K562 (cell line): ENCODE data around the gene UPK3A. TPM values are rescaled to one million over a fixed set of nuclear protein-coding genes. Genes with fewer than 3 reads are reported as not detected.

ENCODE experiments used
- E2F3 ChIP-seq: fragments of 250-450 bp; sonication (Bioruptor Pico); IDR thresholded peaks from 2 replicates; pipeline ENCODE4 v1.4.0; 2020; ENCODE audit warnings: mild to moderate bottlenecking
- FOXA3 ChIP-seq, 2 experiments: fragments of 450-650 bp in 1 of 2; sonication (generic) in 1 of 2; formaldehyde crosslinking; IDR thresholded peaks in 1 of 2; conservative IDR thresholded peaks in 1 of 2; 2 replicates each; pipeline versions ENCODE4 v1.4.0 to v1.8.0; 2020 to 2022; ENCODE audit warnings: mild to moderate bottlenecking in 2 of 2, missing genetic modification reagents in 1 of 2
- GABPA ChIP-seq: fragments of 200-800 bp; sonication (Bioruptor generic); conservative IDR thresholded peaks from 2 replicates; pipeline ENCODE4 v1.6.1; 2016; ENCODE audit warnings: low read depth, missing genetic modification characterization, missing compliant biosample characterization
- HDAC1 ChIP-seq, 2 experiments: fragments of 450-650 bp; IDR thresholded peaks; 2 replicates each; pipeline ENCODE4 v1.6.1; 2016 to 2017; ENCODE audit warnings: inconsistent platforms in 1 of 2, mild to moderate bottlenecking in 1 of 2, moderate library complexity in 1 of 2
- KAT7 ChIP-seq: sonication (generic); formaldehyde crosslinking; IDR thresholded peaks from 2 replicates; pipeline ENCODE4 v1.8.0; 2022; ENCODE audit warnings: missing genetic modification reagents, mild to moderate bottlenecking, borderline replicate concordance
- L3MBTL2 ChIP-seq: fragments of 450-650 bp; IDR thresholded peaks from 2 replicates; pipeline ENCODE4 v1.6.1; 2016; ENCODE audit warnings: mild to moderate bottlenecking, moderate library complexity
- LCOR ChIP-seq: sonication (generic); formaldehyde crosslinking; IDR thresholded peaks from 2 replicates; pipeline ENCODE4 v1.8.0; 2022; ENCODE audit warnings: mild to moderate bottlenecking, missing genetic modification reagents
- RB1 ChIP-seq: fragments of 450-650 bp; IDR thresholded peaks from 2 replicates; pipeline ENCODE4 v1.6.1; 2017; ENCODE audit warnings: low read depth, mild to moderate bottlenecking
- SMARCA5 ChIP-seq: fragments of 450-650 bp; IDR thresholded peaks from 2 replicates; pipeline ENCODE4 v1.6.1; 2016
- SNIP1 ChIP-seq: fragments of 450-650 bp; IDR thresholded peaks from 2 replicates; pipeline ENCODE4 v1.7.1; 2017; ENCODE audit warnings: low read depth, mild to moderate bottlenecking
- ZBTB1 ChIP-seq: sonication (generic); formaldehyde crosslinking; IDR thresholded peaks from 2 replicates; pipeline ENCODE4 v1.8.1; 2023; ENCODE audit warnings: missing genetic modification reagents, low read depth, mild to moderate bottlenecking, borderline replicate concordance
- ZBTB7A ChIP-seq: IDR thresholded peaks from 2 replicates; pipeline ENCODE4 v1.6.1; 2011; ENCODE audit warnings: low read depth, mild to moderate bottlenecking, low read length, moderate library complexity, borderline replicate concordance; ENCODE audit not compliant: control insufficient read depth
- ZC3H4 ChIP-seq: sonication (generic); formaldehyde crosslinking; IDR thresholded peaks from 2 replicates; pipeline ENCODE4 v1.9.0; 2021; ENCODE audit warnings: missing genetic modification reagents, borderline replicate concordance
- ZNF766 ChIP-seq: fragments of 200-800 bp; sonication (Bioruptor generic); conservative IDR thresholded peaks from 2 replicates; pipeline ENCODE4 v1.6.1; 2016; ENCODE audit warnings: missing genetic modification characterization, missing compliant biosample characterization
- ZNF77 ChIP-seq: fragments of 250-450 bp; sonication (Bioruptor Pico); IDR thresholded peaks from 2 replicates; pipeline ENCODE4 v1.5.0; 2020
- polyA plus RNA-seq, 8 experiments: library from polyadenylated mRNA; depleted of rRNA in 4 of 8; stranded (reverse) in 5 of 8; unstranded in 3 of 8; fragments of >200 nt; fragmentation: Nextera tagmentation in 2 of 8; fragmentation: Illumina TruSeq in 1 of 8; extraction: Ambion mirVana in 2 of 8; extraction: Trizol in 1 of 8; gene quantifications; 2 replicates each; pipeline versions ENCODE4 v1.2.1 to v1.2.3, GENCODE V29; 2011 to 2014; ENCODE audit warnings: inconsistent platforms in 1 of 8, missing spikeins in 1 of 8
- total RNA-seq, 7 experiments: library from RNA; depleted of rRNA in 6 of 7; stranded (reverse); fragments of >200 nt in 6 of 7; fragmentation: Illumina TruSeq in 2 of 7; extraction: Trizol in 2 of 7; gene quantifications; 2 replicates each; pipeline versions ENCODE4 v1.2.1 to v1.2.3, GENCODE V29; 2011 to 2021; ENCODE audit warnings: low replicate concordance in 1 of 7
- TF ChIP-seq, protein P1 (sequence below): fragments of 150-350 bp; conservative IDR thresholded peaks from 2 replicates; pipeline ENCODE4 v1.6.1; 2014; ENCODE audit warnings: low read length
- TF ChIP-seq, protein P2 (sequence below): sonication (generic); formaldehyde crosslinking; IDR thresholded peaks from 2 replicates; pipeline ENCODE4 v1.8.1; 2023; ENCODE audit warnings: mild to moderate bottlenecking, missing genetic modification reagents
- TF ChIP-seq, protein P3 (sequence below): fragments of 150-350 bp; IDR thresholded peaks from 2 replicates; pipeline ENCODE4 v1.6.1; 2014; ENCODE audit warnings: low read depth, mild to moderate bottlenecking, low read length, borderline replicate concordance
- TF ChIP-seq, protein P4 (sequence below): sonication (generic); formaldehyde crosslinking; IDR thresholded peaks from 2 replicates; pipeline ENCODE4 v1.8.1; 2022; ENCODE audit warnings: missing genetic modification reagents

Gene UPK3A
- total and polyA plus RNA-seq, 9 of the 15 experiments (the other 6 are each of a cell fraction or from before 2014, with no cell fraction given), result not detected

DNA sequence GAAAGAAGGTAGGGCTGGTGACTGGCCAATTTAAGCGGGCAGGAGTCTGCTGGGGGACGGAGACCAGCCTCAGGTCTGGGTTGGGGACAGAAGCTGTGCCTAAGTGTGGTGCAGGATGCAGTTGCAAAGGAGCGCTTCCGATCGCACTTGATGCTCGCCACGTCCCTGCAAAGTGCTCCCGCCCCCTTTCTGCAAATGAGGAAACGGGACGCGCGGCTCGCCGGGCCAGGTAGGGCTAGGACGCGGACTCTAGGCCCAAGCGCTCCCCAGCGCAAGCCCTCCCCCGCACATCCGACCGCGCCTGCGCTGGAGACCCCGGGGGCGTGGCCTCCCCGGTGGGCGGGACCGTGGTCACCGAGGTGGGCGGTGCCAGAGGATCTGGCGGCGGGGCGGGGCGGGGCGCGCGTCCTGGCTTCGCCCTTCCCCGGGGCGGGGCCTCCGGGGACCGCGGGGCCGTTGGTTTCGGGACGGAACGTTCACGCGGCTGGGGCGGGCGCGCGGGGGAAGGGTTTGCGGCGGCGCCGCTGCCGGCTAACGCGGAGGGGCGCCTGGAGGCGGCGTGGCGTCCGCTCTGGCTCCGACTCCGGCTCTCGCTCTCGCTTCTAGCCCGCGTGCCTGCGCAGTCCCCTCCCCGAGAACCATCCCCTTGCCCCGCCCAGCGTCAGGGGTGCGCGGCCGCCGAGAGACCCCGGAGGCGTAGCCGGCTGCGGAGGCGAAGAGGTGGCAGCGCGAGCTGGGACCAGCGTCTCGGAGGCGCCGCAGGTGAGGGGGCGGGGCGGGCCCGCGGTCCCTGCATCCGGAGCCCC, 24.9 kb downstream of the UPK3A start, which contains the start of gene FAM118A (continued):
- TF ChIP-seq ZNF766 (peak; percentile 57), SMARCA5 (no peak), ZC3H4 (no peak), KAT7 (CRISPR knock-in tag) (no peak; the same call in 1 of the 2 replicates), L3MBTL2 (0 out of 2 replicates have a peak, but pooled peaks have one; percentile 45), LCOR (no peak), SNIP1 (no peak), HDAC1 (IDR thresholded peaks at IDR 0.05) (peak in 1 of 2 experiments; percentile 64; a peak in 2 of 4 replicates), FOXA3 (CRISPR knock-in tag; conservative IDR thresholded peaks at IDR 0.05 in 1 of 2, IDR thresholded peaks at IDR 0.05 in 1 of 2) (no peak), GABPA (peak; percentile 91), RB1 (peak; percentile 90), ZBTB1 (CRISPR knock-in tag) (peak; percentile 65; the same call in 1 of the 2 replicates), ZNF77 (CRISPR knock-in tag) (no peak), ZBTB7A (peak; percentile 42; the same call in 1 of the 2 replicates), E2F3 (CRISPR knock-in tag) (no peak)
- TF ChIP-seq, protein P1, sequence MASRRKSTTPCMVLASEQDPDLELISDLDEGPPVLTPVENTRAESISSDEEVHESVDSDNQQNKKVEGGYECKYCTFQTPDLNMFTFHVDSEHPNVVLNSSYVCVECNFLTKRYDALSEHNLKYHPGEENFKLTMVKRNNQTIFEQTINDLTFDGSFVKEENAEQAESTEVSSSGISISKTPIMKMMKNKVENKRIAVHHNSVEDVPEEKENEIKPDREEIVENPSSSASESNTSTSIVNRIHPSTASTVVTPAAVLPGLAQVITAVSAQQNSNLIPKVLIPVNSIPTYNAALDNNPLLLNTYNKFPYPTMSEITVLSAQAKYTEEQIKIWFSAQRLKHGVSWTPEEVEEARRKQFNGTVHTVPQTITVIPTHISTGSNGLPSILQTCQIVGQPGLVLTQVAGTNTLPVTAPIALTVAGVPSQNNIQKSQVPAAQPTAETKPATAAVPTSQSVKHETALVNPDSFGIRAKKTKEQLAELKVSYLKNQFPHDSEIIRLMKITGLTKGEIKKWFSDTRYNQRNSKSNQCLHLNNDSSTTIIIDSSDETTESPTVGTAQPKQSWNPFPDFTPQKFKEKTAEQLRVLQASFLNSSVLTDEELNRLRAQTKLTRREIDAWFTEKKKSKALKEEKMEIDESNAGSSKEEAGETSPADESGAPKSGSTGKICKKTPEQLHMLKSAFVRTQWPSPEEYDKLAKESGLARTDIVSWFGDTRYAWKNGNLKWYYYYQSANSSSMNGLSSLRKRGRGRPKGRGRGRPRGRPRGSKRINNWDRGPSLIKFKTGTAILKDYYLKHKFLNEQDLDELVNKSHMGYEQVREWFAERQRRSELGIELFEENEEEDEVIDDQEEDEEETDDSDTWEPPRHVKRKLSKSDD, result no peak
- TF ChIP-seq, protein P2, sequence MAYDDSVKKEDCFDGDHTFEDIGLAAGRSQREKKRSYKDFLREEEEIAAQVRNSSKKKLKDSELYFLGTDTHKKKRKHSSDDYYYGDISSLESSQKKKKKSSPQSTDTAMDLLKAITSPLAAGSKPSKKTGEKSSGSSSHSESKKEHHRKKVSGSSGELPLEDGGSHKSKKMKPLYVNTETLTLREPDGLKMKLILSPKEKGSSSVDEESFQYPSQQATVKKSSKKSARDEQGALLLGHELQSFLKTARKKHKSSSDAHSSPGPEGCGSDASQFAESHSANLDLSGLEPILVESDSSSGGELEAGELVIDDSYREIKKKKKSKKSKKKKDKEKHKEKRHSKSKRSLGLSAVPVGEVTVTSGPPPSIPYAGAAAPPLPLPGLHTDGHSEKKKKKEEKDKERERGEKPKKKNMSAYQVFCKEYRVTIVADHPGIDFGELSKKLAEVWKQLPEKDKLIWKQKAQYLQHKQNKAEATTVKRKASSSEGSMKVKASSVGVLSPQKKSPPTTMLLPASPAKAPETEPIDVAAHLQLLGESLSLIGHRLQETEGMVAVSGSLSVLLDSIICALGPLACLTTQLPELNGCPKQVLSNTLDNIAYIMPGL (CRISPR knock-in tag), result no peak
- TF ChIP-seq, protein P3, sequence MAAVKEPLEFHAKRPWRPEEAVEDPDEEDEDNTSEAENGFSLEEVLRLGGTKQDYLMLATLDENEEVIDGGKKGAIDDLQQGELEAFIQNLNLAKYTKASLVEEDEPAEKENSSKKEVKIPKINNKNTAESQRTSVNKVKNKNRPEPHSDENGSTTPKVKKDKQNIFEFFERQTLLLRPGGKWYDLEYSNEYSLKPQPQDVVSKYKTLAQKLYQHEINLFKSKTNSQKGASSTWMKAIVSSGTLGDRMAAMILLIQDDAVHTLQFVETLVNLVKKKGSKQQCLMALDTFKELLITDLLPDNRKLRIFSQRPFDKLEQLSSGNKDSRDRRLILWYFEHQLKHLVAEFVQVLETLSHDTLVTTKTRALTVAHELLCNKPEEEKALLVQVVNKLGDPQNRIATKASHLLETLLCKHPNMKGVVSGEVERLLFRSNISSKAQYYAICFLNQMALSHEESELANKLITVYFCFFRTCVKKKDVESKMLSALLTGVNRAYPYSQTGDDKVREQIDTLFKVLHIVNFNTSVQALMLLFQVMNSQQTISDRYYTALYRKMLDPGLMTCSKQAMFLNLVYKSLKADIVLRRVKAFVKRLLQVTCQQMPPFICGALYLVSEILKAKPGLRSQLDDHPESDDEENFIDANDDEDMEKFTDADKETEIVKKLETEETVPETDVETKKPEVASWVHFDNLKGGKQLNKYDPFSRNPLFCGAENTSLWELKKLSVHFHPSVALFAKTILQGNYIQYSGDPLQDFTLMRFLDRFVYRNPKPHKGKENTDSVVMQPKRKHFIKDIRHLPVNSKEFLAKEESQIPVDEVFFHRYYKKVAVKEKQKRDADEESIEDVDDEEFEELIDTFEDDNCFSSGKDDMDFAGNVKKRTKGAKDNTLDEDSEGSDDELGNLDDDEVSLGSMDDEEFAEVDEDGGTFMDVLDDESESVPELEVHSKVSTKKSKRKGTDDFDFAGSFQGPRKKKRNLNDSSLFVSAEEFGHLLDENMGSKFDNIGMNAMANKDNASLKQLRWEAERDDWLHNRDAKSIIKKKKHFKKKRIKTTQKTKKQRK, result no peak
- TF ChIP-seq, protein P4, sequence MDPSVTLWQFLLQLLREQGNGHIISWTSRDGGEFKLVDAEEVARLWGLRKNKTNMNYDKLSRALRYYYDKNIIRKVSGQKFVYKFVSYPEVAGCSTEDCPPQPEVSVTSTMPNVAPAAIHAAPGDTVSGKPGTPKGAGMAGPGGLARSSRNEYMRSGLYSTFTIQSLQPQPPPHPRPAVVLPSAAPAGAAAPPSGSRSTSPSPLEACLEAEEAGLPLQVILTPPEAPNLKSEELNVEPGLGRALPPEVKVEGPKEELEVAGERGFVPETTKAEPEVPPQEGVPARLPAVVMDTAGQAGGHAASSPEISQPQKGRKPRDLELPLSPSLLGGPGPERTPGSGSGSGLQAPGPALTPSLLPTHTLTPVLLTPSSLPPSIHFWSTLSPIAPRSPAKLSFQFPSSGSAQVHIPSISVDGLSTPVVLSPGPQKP, result no peak
